BLaER1 treated with 17β-estradiol and CSF1 and Interleukin-3, amounts not matched to agents 10 nM and 100 nM (cell line): ENCODE results near the gene FASN.

Experiments used
- H3K27ac ChIP-seq, 11 experiments: shearing (Covaris generic); formaldehyde crosslinking; 2 replicates each; pipeline ENCODE4 v1.8.1; 2022
- H3K27me3 ChIP-seq, 11 experiments: shearing (Covaris generic); formaldehyde crosslinking; 2 replicates each; pipeline ENCODE4 v1.8.1; 2022
- H3K36me3 ChIP-seq, 11 experiments: shearing (Covaris generic); formaldehyde crosslinking; 2 replicates each; pipeline ENCODE4 v1.8.1; 2022
- H3K4me1 ChIP-seq, 10 experiments: shearing (Covaris generic); formaldehyde crosslinking; 2 replicates each; pipeline ENCODE4 v1.8.1; 2022
- H3K4me2 ChIP-seq, 11 experiments: shearing (Covaris generic); formaldehyde crosslinking; 2 replicates each; pipeline ENCODE4 v1.8.1; 2022
- H3K4me3 ChIP-seq, 10 experiments: shearing (Covaris generic); formaldehyde crosslinking; 2 replicates each; pipeline ENCODE4 v1.8.1; 2022
- H3K9ac ChIP-seq, 11 experiments: shearing (Covaris generic); formaldehyde crosslinking; 2 replicates each; pipeline ENCODE4 v1.8.1; 2022
- H3K9me3 ChIP-seq, 11 experiments: shearing (Covaris generic); formaldehyde crosslinking; replicated peaks in 1 of 11; 2 replicates each; pipeline ENCODE4 v1.8.1; 2022
- H4K20me1 ChIP-seq, 11 experiments: shearing (Covaris generic); formaldehyde crosslinking; 2 replicates each; pipeline ENCODE4 v1.8.1; 2022
- Cebpa-rat ChIP-seq, 11 experiments: shearing (Covaris generic); IDR thresholded peaks; 2 replicates each; pipeline ENCODE4 v1.8.1; 2022

FASN gene

DNA sequence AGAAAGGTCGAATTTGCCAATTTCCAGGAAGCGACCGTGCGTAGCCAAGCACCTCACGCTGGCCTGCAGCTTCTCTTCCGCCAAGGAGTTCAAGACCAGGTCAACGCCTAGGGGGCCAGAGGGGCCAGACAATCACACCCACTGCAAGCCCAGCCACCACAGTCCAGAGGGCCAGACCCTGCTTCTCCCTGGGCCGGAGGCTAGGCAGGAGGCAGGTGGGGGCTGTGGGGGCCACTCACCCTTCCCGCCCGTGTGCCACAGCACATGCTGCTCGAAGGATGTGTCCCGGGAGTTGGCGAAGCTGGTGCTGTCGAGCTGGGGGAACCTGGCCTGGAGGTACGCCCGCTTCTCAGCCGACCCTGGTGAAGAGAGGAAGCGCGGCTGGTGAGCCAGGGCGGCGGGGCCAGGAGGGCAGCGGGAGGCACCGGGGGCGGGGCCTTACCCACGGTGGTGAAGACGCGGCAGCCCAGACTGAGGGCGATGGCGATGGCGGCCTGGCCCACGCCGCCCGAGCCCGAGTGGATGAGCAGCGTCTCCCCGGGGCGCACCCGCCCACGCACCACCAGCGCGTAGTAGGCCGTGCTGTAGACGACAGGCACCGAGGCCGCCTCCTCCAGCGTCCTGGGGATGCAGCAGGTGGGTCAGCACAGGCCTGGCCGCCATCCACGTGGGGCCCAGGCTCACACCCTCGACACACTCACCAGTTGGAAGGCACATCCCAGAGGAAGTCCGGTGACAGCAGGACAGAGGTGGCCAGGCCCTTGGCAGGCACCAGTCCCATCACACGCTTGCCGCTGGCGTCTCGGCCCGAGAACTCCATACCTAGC lies 14.3 kb downstream of the FASN start:
- TF ChIP-seq Cebpa-rat (IDR thresholded peaks at IDR 0.05), result no peak
- H3K4me3 ChIP-seq, result no peak overlapping the region
- no peak overlapping the region for H3K4me2 ChIP-seq
- no peak overlapping the region for H3K27ac ChIP-seq
- H3K4me1 ChIP-seq, result no peaks in the 10 kb centered on the region
- H3K9me3 ChIP-seq, result no peaks in the 10 kb centered on the region
- no peaks in the 10 kb centered on the region for H3K27me3 ChIP-seq
- no peak overlapping the region for H3K9ac ChIP-seq
- H4K20me1 ChIP-seq, result peaks cover 0 to 97% (median 94%) of the 10 kb centered on the region in 11 experiments; a peak in 20 of 22 replicates
- peaks cover 93 to 98% (median 96%) of the 10 kb centered on the region in 11 experiments for H3K36me3 ChIP-seq

DNA sequence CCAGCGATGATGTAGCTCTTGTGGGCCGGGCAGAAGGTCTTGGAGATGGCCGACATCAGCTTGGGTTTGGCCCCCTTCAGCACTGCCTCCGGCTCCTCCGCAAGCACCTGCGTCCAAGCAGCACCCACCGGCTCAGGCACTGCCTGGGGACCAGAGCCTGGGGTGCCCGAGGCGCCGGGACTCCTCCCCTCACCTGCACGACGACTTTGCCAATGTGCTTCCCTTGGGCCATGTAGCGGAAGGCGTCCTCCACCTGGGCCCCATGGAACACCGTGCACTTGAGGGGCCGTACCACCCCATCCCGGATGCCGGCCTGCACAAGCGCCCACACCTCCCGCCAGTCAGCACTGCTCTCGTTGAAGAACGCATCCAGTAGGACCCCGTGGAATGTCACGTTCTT lies 15.0 kb downstream of the FASN start:
- Histone ChIP-seq H3K27me3 (no peaks in the 10 kb centered on the region), H3K4me2 (no peak overlapping the region), H3K9me3 (no peaks in the 10 kb centered on the region), H3K4me3 (no peak overlapping the region), H3K4me1 (no peaks in the 10 kb centered on the region), H3K36me3 (peaks cover 93 to 98% (median 96%) of the 10 kb centered on the region in 11 experiments), H3K9ac (no peak overlapping the region), H3K27ac (no peak overlapping the region), H4K20me1 (peaks cover 0 to 97% (median 93%) of the 10 kb centered on the region in 11 experiments; a peak in 20 of 22 replicates)
- no peak for TF ChIP-seq Cebpa-rat (IDR thresholded peaks at IDR 0.05)

DNA sequence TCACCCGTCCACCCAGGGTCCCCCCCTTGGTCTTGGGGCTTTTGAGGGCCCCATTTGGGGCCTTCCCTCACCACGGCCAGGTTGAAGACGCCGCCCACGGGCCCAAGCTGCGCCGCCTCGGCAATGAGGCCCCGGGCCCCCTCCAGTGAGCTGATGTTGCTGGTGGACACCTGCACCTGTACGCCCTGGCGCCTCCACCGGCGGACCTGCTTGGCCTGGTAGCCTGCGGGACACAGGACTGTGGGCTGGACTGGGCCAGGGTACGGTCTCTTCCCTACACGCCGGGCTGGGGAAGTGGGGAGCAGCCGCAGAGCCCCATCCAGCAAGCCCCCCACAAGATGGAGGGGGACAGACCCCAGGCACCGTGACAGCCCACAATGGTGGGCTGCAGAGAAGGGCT lies 15.6 kb downstream of the FASN start:
- no peak overlapping the region for H3K4me2 ChIP-seq
- no peaks in the 10 kb centered on the region for H3K9me3 ChIP-seq
- H3K4me3 ChIP-seq, result no peak overlapping the region
- peaks cover 0 to 97% (median 93%) of the 10 kb centered on the region in 11 experiments; a peak in 20 of 22 replicates for H4K20me1 ChIP-seq
- H3K4me1 ChIP-seq, result 0 out of 20 replicates have a peak, but pooled peaks cover 0 to 4% (median 0%) of the 10 kb centered on the region in 10 experiments
- H3K27me3 ChIP-seq, result no peaks in the 10 kb centered on the region
- TF ChIP-seq Cebpa-rat (IDR thresholded peaks at IDR 0.05), result no peak
- H3K9ac ChIP-seq, result no peak overlapping the region
- H3K27ac ChIP-seq, result no peak overlapping the region
- H3K36me3 ChIP-seq, result peaks cover 90 to 98% (median 96%) of the 10 kb centered on the region in 11 experiments

DNA sequence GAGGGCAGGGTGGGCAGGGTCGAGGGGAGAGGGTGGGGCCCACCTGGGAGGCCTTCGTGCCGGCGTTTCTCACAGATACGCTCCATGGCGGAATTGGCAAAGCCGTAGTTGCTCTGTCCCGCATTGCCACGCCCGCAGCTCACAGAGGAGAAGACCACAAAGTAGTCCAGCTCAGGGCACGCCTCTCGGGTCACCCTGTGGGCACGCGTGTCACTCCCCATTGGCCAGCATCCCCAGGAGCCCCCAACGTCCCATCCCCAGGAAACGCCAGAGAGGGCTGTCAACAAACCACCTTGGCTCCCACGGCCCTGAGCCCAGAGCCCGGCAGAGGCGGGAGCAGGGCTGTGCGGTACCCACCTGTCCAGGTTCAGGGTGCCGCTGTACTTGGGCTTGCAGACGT lies 16.1 kb downstream of the FASN start:
- Histone ChIP-seq H3K4me3 (no peak overlapping the region), H4K20me1 (peaks cover 0 to 97% (median 92%) of the 10 kb centered on the region in 11 experiments; a peak in 20 of 22 replicates), H3K4me1 (peaks cover 0 to 7% (median under 1%) of the 10 kb centered on the region in 10 experiments; a peak in 7 of 20 replicates), H3K9ac (no peak overlapping the region), H3K36me3 (peaks cover 86 to 97% (median 93%) of the 10 kb centered on the region in 11 experiments), H3K27me3 (no peaks in the 10 kb centered on the region), H3K4me2 (no peak overlapping the region), H3K27ac (no peak overlapping the region), H3K9me3 (no peaks in the 10 kb centered on the region)
- TF ChIP-seq Cebpa-rat (IDR thresholded peaks at IDR 0.05), result no peak

DNA sequence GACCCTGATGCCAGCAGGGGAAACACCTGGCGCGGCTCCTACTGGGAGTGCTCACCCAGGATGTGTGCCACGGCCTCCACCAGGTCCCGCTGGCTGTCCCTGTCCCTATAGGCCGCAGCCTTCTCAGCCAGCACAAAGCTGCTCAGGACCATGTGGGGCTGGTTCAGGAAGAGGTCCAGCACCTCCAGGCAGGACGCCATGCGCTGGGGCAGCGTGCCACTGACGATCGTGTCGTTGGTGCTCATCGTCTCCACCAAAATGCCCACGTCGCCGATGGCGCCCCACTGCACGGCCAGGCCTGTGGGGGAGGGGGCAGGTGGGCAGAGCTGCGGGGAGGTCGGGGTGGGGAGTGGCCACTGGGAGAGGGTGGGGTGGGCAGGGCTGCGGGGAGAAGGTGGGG lies 16.5 kb downstream of the FASN start:
- Histone ChIP-seq H3K9me3 (no peaks in the 10 kb centered on the region), H3K9ac (no peak overlapping the region), H4K20me1 (peaks cover 0 to 97% (median 92%) of the 10 kb centered on the region in 11 experiments; a peak in 20 of 22 replicates), H3K27me3 (no peaks in the 10 kb centered on the region), H3K4me2 (no peak overlapping the region), H3K36me3 (peaks cover 83 to 94% (median 89%) of the 10 kb centered on the region in 11 experiments), H3K4me1 (peaks cover 0 to 11% (median 5%) of the 10 kb centered on the region in 10 experiments; a peak in 9 of 20 replicates), H3K4me3 (no peak overlapping the region), H3K27ac (no peak overlapping the region)
- no peak for TF ChIP-seq Cebpa-rat (IDR thresholded peaks at IDR 0.05)

DNA sequence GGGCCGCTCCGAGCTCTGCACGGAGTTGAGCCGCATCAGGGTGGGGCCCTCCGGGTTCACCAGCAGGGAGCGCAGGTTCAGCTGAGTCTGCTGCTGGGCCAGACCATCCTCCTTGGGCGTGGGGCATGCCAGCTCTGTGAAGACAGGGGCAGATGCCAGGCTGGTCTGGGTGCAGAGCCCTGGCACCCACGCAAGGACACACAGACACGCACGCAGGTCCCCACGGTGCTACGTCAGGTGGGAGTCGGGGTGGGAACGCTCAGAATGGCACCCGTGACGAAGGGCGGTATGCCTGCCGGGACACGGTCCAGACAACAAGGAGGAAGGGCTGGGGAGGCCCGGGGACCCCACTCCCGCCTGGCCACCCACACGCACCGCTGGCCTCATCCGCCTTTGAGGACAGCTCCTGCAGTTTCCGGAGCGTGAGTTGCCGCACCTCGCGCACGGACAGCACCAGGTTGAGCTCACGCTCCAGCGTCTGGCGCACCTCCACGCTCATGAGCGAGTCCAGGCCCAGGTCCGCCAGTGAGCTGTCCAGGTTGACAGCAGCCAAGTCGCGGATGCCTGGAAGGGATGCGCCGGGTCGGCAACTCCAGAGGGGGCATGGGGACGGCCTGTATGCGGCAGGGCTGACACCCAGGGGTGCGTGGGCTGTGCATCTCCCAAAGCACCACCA lies 17.1 kb downstream of the FASN start:
- no peaks in the 10 kb centered on the region for H3K9me3 ChIP-seq
- no peak overlapping the region for H3K27ac ChIP-seq
- TF ChIP-seq Cebpa-rat (IDR thresholded peaks at IDR 0.05), result no peak
- H3K4me2 ChIP-seq, result no peak overlapping the region
- no peak overlapping the region for H3K4me3 ChIP-seq
- H3K27me3 ChIP-seq, result no peaks in the 10 kb centered on the region
- peaks cover 0 to 96% (median 86%) of the 10 kb centered on the region in 11 experiments; a peak in 20 of 22 replicates for H4K20me1 ChIP-seq
- H3K36me3 ChIP-seq, result peaks cover 76 to 88% (median 83%) of the 10 kb centered on the region in 11 experiments
- H3K9ac ChIP-seq, result no peak overlapping the region
- H3K4me1 ChIP-seq, result peaks cover 0 to 17% (median 10%) of the 10 kb centered on the region in 10 experiments; a peak in 11 of 20 replicates

DNA sequence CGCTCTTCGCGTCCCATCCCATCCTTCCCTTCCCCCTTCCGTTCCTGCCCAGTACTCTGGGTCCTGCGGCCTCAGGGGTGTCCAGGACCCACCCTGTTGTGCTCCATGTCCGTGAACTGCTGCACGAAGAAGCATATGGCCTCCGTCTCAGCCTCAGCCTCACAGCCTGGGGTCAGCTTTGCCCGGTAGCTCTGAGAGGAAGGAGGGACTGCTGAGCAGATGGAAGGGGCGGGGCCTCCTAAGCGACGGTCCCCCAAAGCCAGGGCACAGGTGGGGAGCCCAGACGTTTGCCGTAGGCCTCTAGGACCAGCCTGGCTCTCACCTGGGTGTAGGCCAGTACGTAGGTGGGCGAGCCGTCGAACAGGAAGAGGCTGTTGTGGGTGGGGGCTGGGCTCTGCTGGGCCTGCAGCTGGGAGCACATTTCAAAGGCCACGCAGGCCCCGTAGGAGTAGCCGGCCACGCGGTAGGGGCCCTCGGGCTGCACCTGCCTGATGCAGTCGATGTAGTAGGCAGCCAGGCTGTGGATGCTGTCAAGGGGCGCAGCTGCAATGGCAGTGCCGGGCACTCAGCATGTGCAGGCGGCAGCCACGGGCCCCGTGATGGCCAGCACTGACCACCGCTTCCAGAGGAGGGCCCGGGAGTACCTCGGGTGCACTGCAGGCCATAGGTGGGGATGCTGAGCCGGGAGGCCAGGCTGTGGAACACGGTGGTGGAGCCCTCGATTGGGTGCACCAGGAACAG lies 17.8 kb downstream of the FASN start:
- no peak for TF ChIP-seq Cebpa-rat (IDR thresholded peaks at IDR 0.05)
- no peak overlapping the region for H3K4me3 ChIP-seq
- H3K4me1 ChIP-seq, result peaks cover 0 to 24% (median 14%) of the 10 kb centered on the region in 10 experiments; a peak in 11 of 20 replicates
- H4K20me1 ChIP-seq, result peaks cover 0 to 89% (median 78%) of the 10 kb centered on the region in 11 experiments; a peak in 20 of 22 replicates
- H3K9me3 ChIP-seq, result no peaks in the 10 kb centered on the region
- H3K4me2 ChIP-seq, result no peak overlapping the region
- H3K27me3 ChIP-seq, result no peaks in the 10 kb centered on the region
- peaks cover 69 to 81% (median 76%) of the 10 kb centered on the region in 11 experiments for H3K36me3 ChIP-seq
- no peak overlapping the region for H3K9ac ChIP-seq
- no peak overlapping the region for H3K27ac ChIP-seq

DNA sequence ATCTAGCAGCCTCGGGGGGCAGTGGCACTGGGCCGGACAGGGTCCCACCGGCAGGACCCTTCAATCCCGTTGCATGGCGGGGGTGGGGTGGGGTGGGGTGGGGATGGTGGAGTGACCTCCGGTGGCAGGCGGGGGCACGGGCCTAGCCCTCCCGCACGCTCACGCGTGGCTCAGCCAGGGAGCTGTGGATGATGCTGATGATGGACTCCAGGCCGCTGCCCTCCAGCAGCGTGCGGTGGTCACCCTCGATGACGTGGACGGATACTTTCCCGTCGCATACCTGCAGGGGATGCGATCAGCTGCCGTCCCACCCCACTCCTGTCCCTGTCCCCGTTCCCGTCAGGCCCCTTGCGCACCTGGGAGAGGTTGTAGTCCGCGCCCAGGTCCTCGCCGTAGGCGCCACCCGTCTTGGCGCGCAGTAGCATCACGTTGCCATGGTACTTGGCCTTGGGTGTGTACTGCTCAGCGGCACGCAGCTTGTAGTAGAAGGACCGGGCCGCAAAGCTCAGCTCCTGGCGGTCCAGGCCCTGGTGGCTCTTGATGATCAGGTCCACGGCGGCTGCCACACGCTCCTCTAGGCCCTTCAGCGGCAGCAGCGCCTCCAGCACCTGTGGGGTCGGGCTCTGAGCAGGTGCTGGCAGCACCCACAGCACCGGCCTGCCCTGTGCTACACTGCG lies 18.9 kb downstream of the FASN start:
- Histone ChIP-seq H3K4me2 (no peak overlapping the region), H3K36me3 (peaks cover 60 to 70% (median 65%) of the 10 kb centered on the region in 11 experiments), H4K20me1 (peaks cover 0 to 78% (median 68%) of the 10 kb centered on the region in 11 experiments; a peak in 20 of 22 replicates), H3K4me1 (peaks cover 0 to 31% (median 14%) of the 10 kb centered on the region in 10 experiments; a peak in 11 of 20 replicates), H3K4me3 (no peak overlapping the region), H3K9ac (no peak overlapping the region), H3K27ac (no peak overlapping the region), H3K9me3 (no peaks in the 10 kb centered on the region), H3K27me3 (no peaks in the 10 kb centered on the region)
- TF ChIP-seq Cebpa-rat (IDR thresholded peaks at IDR 0.05), result no peak
